Type B pancreatic cell (in vitro differentiated cells): ENCODE data around the gene NPTX1. TPM values are rescaled to one million over a fixed set of nuclear protein-coding genes. Genes with fewer than 3 reads are reported as not detected.

Experiments used
- DNase-seq: peaks from one replicate; pipeline ENCODE4 v3.0.0; 2021; ENCODE audit warnings: mixed read lengths; ENCODE audit not compliant: unreplicated experiment; ENCODE audit errors: extremely low spot score
- H3K27ac Mint-ChIP-seq: 2 replicates; pipeline ENCODE4 v1.8.0; 2021; ENCODE audit warnings: mild to moderate bottlenecking, mixed read lengths
- H3K27me3 Mint-ChIP-seq: 2 replicates; pipeline ENCODE4 v1.8.0; 2021; ENCODE audit warnings: mixed read lengths
- H3K36me3 Mint-ChIP-seq: 2 replicates; pipeline ENCODE4 v1.8.0; 2021; ENCODE audit warnings: mixed read lengths
- H3K4me1 Mint-ChIP-seq: one replicate; pipeline ENCODE4 v1.8.0; 2021; ENCODE audit warnings: mixed read lengths; ENCODE audit not compliant: unreplicated experiment
- H3K4me3 Mint-ChIP-seq: 2 replicates; pipeline ENCODE4 v1.8.0; 2021; ENCODE audit warnings: mild to moderate bottlenecking, mixed read lengths
- H3K9me3 Mint-ChIP-seq: 2 replicates; pipeline ENCODE4 v1.8.0; 2021; ENCODE audit warnings: mixed read lengths
- CTCF ChIP-seq: fragments of 200-600 bp; sonication (generic); conservative IDR thresholded peaks from 2 replicates; pipeline ENCODE4 v1.5.0; 2021; ENCODE audit warnings: antibody characterized with exemption, mild to moderate bottlenecking
- total RNA-seq: library from RNA; stranded (reverse); gene quantifications from 2 replicates; pipeline ENCODE4 v1.2.1, GENCODE V29; 2021; ENCODE audit warnings: low replicate concordance

Gene NPTX1
- total RNA-seq, 1 donor from 2014 or later, result 4.7 TPM

DNA sequence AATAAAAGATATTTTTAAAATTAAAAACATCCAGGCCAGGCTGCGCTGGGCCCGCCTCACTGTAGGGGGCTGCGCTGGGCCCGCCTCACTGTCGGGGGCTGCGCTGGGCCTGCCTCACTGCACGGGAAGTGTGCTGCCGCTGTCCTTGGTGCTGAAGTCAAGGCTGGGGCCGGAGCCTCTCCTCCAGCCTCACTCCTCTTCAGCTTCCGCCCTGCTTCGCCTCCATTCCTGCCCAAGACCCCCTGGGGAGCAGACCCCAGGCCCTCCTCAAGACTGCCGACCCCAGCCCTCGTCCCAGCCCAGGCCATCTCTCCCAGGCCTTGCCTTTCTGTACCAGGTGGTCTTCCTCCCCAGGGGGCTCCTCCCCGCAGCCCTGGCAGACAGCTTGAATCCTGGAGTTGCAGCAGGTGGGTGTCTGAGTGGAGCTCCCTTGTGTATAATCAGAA, 35.3 kb downstream of the NPTX1 start:
- H3K4me3 Mint-ChIP-seq, result no peak overlapping the region
- DNase-seq, result peak; percentile 85

GRCh38 chr17:80439499-80439898, 36.9 kb downstream of the NPTX1 start:
- H3K4me3 Mint-ChIP-seq, result no peak overlapping the region
- H3K9me3 Mint-ChIP-seq, result no peaks in the 10 kb centered on the region
- no peak for DNase-seq
- no peaks in the 10 kb centered on the region for H3K36me3 Mint-ChIP-seq
- H3K27ac Mint-ChIP-seq, result no peak overlapping the region
- TF ChIP-seq CTCF, result no peak
- H3K4me1 Mint-ChIP-seq, result no peaks in the 10 kb centered on the region
- H3K27me3 Mint-ChIP-seq, result peaks cover 17% of the 10 kb centered on the region

More for the DNA sequence above, 35.3 kb downstream of the NPTX1 start:
- Mint-ChIP-seq H3K9me3 (no peaks in the 10 kb centered on the region), H3K27me3 (peaks cover 17% of the 10 kb centered on the region), H3K27ac (no peak overlapping the region), H3K4me1 (no peaks in the 10 kb centered on the region), H3K36me3 (no peaks in the 10 kb centered on the region)
- peak; percentile 62 for TF ChIP-seq CTCF

DNA sequence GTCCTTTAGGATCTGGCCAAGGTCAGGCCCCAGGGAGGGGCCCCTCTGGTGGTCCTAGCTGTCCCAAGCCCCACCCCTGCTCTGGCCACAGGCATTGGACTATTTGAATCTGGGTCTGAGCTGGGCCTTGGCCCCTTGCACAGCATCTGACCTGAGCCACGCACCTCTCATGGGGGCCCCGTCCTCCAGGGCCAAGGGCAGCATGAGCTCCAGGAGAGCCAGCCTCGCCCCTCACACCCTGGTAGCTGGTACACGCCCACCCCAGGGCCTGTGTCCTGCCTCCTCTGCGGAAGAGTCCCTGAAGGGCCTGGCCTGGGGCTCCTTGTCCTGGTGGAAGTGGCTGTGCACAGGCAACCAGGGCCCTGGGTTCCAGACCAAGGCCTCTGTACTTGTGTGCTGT, 37.6 kb downstream of the NPTX1 start:
- H3K27me3 Mint-ChIP-seq, result peaks cover 17% of the 10 kb centered on the region
- H3K9me3 Mint-ChIP-seq, result no peaks in the 10 kb centered on the region
- no peaks in the 10 kb centered on the region for H3K4me1 Mint-ChIP-seq
- no peaks in the 10 kb centered on the region for H3K36me3 Mint-ChIP-seq
- no peak overlapping the region for H3K27ac Mint-ChIP-seq
- no peak for DNase-seq
- TF ChIP-seq CTCF, result no peak
- no peak overlapping the region for H3K4me3 Mint-ChIP-seq

DNA sequence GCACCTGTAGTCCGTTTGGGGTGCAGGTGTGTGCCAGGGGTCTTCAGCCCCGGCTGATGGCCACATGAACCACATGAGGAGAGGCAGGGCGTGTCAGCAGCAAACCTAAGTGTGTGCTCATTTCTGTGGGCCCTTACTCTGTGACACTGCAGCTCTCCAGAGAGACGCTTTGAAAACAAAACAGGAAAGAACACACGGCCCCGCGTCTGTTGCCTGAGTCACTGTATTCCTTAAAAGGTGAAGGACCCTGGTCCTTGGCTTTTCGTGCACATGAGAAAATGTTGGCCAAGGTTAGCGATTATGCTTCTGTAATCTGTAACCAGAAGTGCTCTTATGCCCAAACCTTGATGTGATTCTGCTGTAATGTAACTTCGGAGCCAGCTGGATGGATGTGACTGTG, 38.9 kb downstream of the NPTX1 start:
- no peaks in the 10 kb centered on the region for H3K36me3 Mint-ChIP-seq
- peaks cover 7% of the 10 kb centered on the region for H3K27me3 Mint-ChIP-seq
- no peaks in the 10 kb centered on the region for H3K4me1 Mint-ChIP-seq
- H3K9me3 Mint-ChIP-seq, result no peaks in the 10 kb centered on the region
- no peak overlapping the region for H3K27ac Mint-ChIP-seq
- no peak overlapping the region for H3K4me3 Mint-ChIP-seq
- TF ChIP-seq CTCF, result no peak
- no peak for DNase-seq

DNA sequence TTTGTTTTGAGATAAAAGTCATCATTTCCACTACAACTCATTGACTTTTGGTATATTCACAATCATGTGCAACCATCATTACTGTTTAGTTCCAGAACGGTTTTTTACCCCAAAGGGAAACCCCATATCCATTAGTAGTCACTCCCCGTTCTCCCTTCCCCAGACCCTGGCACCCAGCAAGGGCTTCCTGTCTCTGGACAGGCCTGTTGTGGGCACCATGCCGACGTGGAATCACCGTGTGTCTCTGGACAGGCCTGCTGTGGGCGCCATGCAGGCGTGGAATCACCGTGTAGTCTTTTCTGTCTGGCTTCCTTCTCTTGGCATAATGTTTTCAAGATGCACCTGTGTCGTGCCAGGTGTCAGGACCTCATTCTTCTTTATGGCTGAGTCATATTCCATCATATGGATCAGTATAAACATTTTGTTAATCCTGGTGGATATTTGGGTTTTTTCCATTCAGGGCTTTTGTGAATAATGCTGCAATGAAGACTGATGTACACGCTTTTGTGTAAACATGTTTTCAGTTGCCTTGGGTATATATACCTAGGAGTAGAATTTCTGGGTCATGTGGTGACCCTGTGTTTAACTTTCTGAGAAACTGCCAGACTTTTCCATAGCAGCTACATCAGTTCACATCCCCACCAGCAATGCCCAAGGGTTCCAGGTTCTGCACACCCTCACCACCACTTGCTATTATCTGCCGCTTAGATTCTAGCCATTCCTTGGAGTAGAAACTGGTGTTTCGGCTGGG, 42.3 kb downstream of the NPTX1 start:
- Mint-ChIP-seq H3K36me3 (no peaks in the 10 kb centered on the region), H3K27me3 (no peaks in the 10 kb centered on the region)
- no peak for DNase-seq

More for the DNA sequence above, 42.3 kb downstream of the NPTX1 start:
- Mint-ChIP-seq H3K27ac (no peak overlapping the region), H3K9me3 (no peaks in the 10 kb centered on the region), H3K4me3 (no peak overlapping the region), H3K4me1 (no peaks in the 10 kb centered on the region)
- no peak for TF ChIP-seq CTCF
